HepG2 (cell line): ENCODE measurements around the gene CMIP. TPM values are rescaled to one million over a fixed set of nuclear protein-coding genes. Genes with fewer than 3 reads are reported as not detected.

Experiments
- ATAC-seq: fragments of 200-7000 bp; cut with Tn5 transposase; 3 replicates; pipeline ENCODE4 v1.9.1; 2020; ENCODE audit warnings: mild to moderate bottlenecking, moderate library complexity
- BruUV-seq: library from RNA; stranded (reverse); fragments of 400-500 nt; replicated peaks from 2 replicates; lab custom pipeline; 2021; lab: Mats Ljungman, UMichigan
- CTCF ChIA-PET: fragments of 300-600 bp; formaldehyde crosslinking; extraction: SDS; loops from one replicate; lab custom pipeline; 2021; ENCODE audit warnings: low total read pairs, inconsistent platforms, low intra/inter-chr PET ratio; lab: Yijun Ruan, JAX
- POLR2A ChIA-PET: fragments of 350-600 bp; sonication (Branson Sonifier 250); formaldehyde crosslinking; loops from one replicate; lab custom pipeline; 2020; ENCODE audit warnings: antibody characterized with exemption, inconsistent platforms; lab: Yijun Ruan, JAX
- DNase-seq: peaks from one replicate; pipeline ENCODE4 v3.0.0-alpha.2; 2015; ENCODE audit warnings: low spot score
- FAIRE-seq: peaks from 3 replicates; lab custom pipeline; 2011; peaks lifted over from hg19 to GRCh38; lab: Jason Lieb, UNC
- H2AFZ ChIP-seq: one replicate; pipeline ENCODE4 v1.6.1; 2011; ENCODE audit warnings: low read length, inconsistent platforms
- H3K27ac ChIP-seq: fragments of 300-600 bp; 3 replicates; pipeline ENCODE4 v1.8.0; 2011; ENCODE audit warnings: mixed run types, mild to moderate bottlenecking, mixed read lengths, low read length, inconsistent platforms; ENCODE audit not compliant: insufficient read depth; ENCODE audit errors: extremely low read length
- H3K27me3 ChIP-seq, 2 experiments: fragments of 200-600 bp in 1 of 2; 2 replicates in 1 of 2; 3 replicates in 1 of 2; pipeline versions ENCODE4 v1.6.0 to v1.8.0; 2011; ENCODE audit warnings: low read length in 2 of 2, mild to moderate bottlenecking in 2 of 2, moderate library complexity in 2 of 2, inconsistent platforms in 1 of 2; ENCODE audit not compliant: insufficient read depth in 2 of 2, control insufficient read depth in 1 of 2
- H3K36me3 ChIP-seq, 2 experiments: fragments of 200-600 bp in 1 of 2; replicated peaks in 1 of 2; 2 replicates in 1 of 2; 3 replicates in 1 of 2; pipeline versions ENCODE4 v1.5.1 to v1.8.0; 2011; ENCODE audit warnings: low read length in 2 of 2, inconsistent platforms in 1 of 2; ENCODE audit not compliant: insufficient read depth in 2 of 2, control insufficient read depth in 1 of 2
- H3K4me1 ChIP-seq: 2 replicates; pipeline ENCODE4 v1.5.1; 2012; ENCODE audit warnings: low read length, inconsistent platforms; ENCODE audit not compliant: insufficient read depth
- H3K4me2 ChIP-seq: 2 replicates; pipeline ENCODE4 v1.6.0; 2011; ENCODE audit warnings: low read depth, low read length, inconsistent platforms
- H3K4me3 ChIP-seq, 3 experiments: fragments of 200-600 bp in 1 of 3; sonication (generic), shearing (Covaris generic) in 1 of 3; replicated peaks in 1 of 3; 2 replicates each; pipeline ENCODE4 v1.5.1; 2011 to 2016; ENCODE audit warnings: low read length in 3 of 3, inconsistent platforms in 2 of 3, low read depth in 2 of 3, mild to moderate bottlenecking in 2 of 3, control low read depth in 1 of 3, mixed read lengths in 1 of 3; ENCODE audit not compliant: insufficient read depth in 1 of 3
- H3K79me2 ChIP-seq: one replicate; pipeline ENCODE4 v1.6.1; 2011; ENCODE audit warnings: low read length, inconsistent platforms; ENCODE audit not compliant: insufficient read depth
- H3K9ac ChIP-seq: 2 replicates; pipeline ENCODE4 v1.6.0; 2011; ENCODE audit warnings: mild to moderate bottlenecking, low read depth, low read length, inconsistent platforms; ENCODE audit not compliant: insufficient read depth
- H3K9me3 ChIP-seq: 2 replicates; pipeline ENCODE4 v1.5.1; 2012; ENCODE audit warnings: mild to moderate bottlenecking, low read length
- H4K20me1 ChIP-seq: 2 replicates; pipeline ENCODE4 v1.6.0; 2011; ENCODE audit warnings: inconsistent platforms, mild to moderate bottlenecking, low read length, moderate library complexity; ENCODE audit not compliant: insufficient read depth
- AGO2 ChIP-seq: fragments of 200-400 bp; formaldehyde crosslinking; optimal IDR thresholded peaks from 2 replicates; pipeline ENCODE3; 2017; ENCODE audit warnings: mild to moderate bottlenecking, low read depth, low read length, moderate library complexity
- ARNTL ChIP-seq: sonication (generic); formaldehyde crosslinking; IDR thresholded peaks from 2 replicates; pipeline ENCODE4 v1.4.0; 2020; ENCODE audit warnings: mild to moderate bottlenecking, missing genetic modification reagents
- ATF7-NPFF ChIP-seq: sonication (generic); formaldehyde crosslinking; IDR thresholded peaks from 2 replicates; pipeline ENCODE4 v1.8.1; 2023; ENCODE audit warnings: mild to moderate bottlenecking, low read depth, missing genetic modification reagents, moderate library complexity
- HMGA1 ChIP-seq: sonication (generic); formaldehyde crosslinking; conservative IDR thresholded peaks from 2 replicates; pipeline ENCODE4 v1.4.0; 2020; ENCODE audit warnings: missing genetic modification reagents
- IRF9 ChIP-seq: sonication (generic); formaldehyde crosslinking; IDR thresholded peaks from 2 replicates; pipeline ENCODE4 v1.8.0; 2022; ENCODE audit warnings: missing genetic modification reagents, mild to moderate bottlenecking, borderline replicate concordance
- RAD21 ChIP-seq: fragments of 450-650 bp; formaldehyde crosslinking; IDR thresholded peaks from 2 replicates; pipeline ENCODE4 v1.5.0; 2020; ENCODE audit warnings: mild to moderate bottlenecking
- SALL1 ChIP-seq: sonication (generic); formaldehyde crosslinking; IDR thresholded peaks from 2 replicates; pipeline ENCODE4 v1.8.0; 2022; ENCODE audit warnings: mild to moderate bottlenecking, missing genetic modification reagents
- TAF1 ChIP-seq: sonication (generic); formaldehyde crosslinking; IDR thresholded peaks from 2 replicates; pipeline ENCODE4 v1.4.0; 2020; ENCODE audit warnings: missing genetic modification reagents
- ZBTB7A ChIP-seq: sonication (generic); formaldehyde crosslinking; IDR thresholded peaks from 2 replicates; pipeline ENCODE4 v1.8.0; 2022; ENCODE audit warnings: mild to moderate bottlenecking, missing genetic modification reagents
- ZEB1 ChIP-seq: IDR thresholded peaks from 2 replicates; pipeline ENCODE4 v1.6.1; 2012; ENCODE audit warnings: mild to moderate bottlenecking, low read depth, inconsistent platforms; ENCODE audit not compliant: insufficient replicate concordance
- ZNF556 ChIP-seq: sonication (generic); formaldehyde crosslinking; IDR thresholded peaks from 2 replicates; pipeline ENCODE4 v1.4.0; 2020; ENCODE audit warnings: mild to moderate bottlenecking, missing genetic modification reagents, borderline replicate concordance
- ZNF580 ChIP-seq: IDR thresholded peaks from 2 replicates; pipeline ENCODE4 v1.6.1; 2016; ENCODE audit warnings: low read depth, borderline replicate concordance
- ZNF770 ChIP-seq: sonication (generic); formaldehyde crosslinking; IDR thresholded peaks from 2 replicates; pipeline ENCODE4 v1.5.0; 2020; ENCODE audit warnings: mild to moderate bottlenecking, missing genetic modification reagents
- WGBS: methylation state at CpG from one replicate; pipeline ENCODE4 v1.1.6; 2017; ENCODE audit warnings: low lambda C conversion rate; 5-methylcytosine and 5-hydroxymethylcytosine counted together
- in situ Hi-C: cut with HindIII; loops from 2 replicates; pipeline ENCODE4 v1.10.0; 2017; ENCODE audit warnings: low pct_unique_long_range_greater_than_20kb; ENCODE audit not compliant: extremely low pct_ligation_motif_present
- intact Hi-C: fragments of 100-400 bp; cut with micrococcal nuclease; formaldehyde crosslinking; loops from one replicate; pipeline ENCODE4 v1.10.0; 2022; ENCODE audit not compliant: unreplicated experiment
- polyA plus RNA-seq, 8 experiments: library from polyadenylated mRNA; depleted of rRNA in 3 of 8; stranded (reverse) in 7 of 8; unstranded in 1 of 8; fragments of >200 nt; fragmentation: Illumina TruSeq in 4 of 8; extraction: Trizol in 4 of 8; gene quantifications; 2 replicates each; pipeline versions ENCODE4 v1.2.1 to v1.2.3, GENCODE V29; 2011 to 2016; ENCODE audit warnings: low read depth in 4 of 8, missing spikeins in 1 of 8, mixed read lengths in 1 of 8; ENCODE audit not compliant: insufficient read depth in 1 of 8
- total RNA-seq, 5 experiments: library from RNA; depleted of rRNA; stranded (reverse); fragments of >200 nt; fragmentation: Illumina TruSeq; extraction: Trizol; gene quantifications; 2 replicates each; pipeline ENCODE4 v1.2.3, GENCODE V29; 2016; ENCODE audit warnings: low read depth in 1 of 5

The CMIP gene
- total and polyA plus RNA-seq, 2 of the 13 experiments (the other 11 are each of a cell fraction or from before 2014, with no cell fraction given), result 10.9 to 18.1 TPM

- Histone ChIP-seq H3K27me3 (no peaks in the 10 kb centered on the region), H3K36me3 (peaks cover 6 to 25% of the 10 kb centered on the region in 2 experiments; a peak in 4 of 5 replicates), H3K79me2 (peaks cover 32% of the 10 kb centered on the region), H3K27ac (peak overlapping the region; percentile 27), H3K4me3 (no peak overlapping the region), H2AFZ (no peak overlapping the region), H3K4me2 (peak overlapping the region; percentile 4; the same call in 1 of the 2 replicates), H3K9me3 (no peaks in the 10 kb centered on the region), H4K20me1 (peaks cover 76% of the 10 kb centered on the region), H3K4me1 (peaks cover 64% of the 10 kb centered on the region), H3K9ac (no peak overlapping the region)
- FAIRE-seq (no peak), ATAC-seq (peak; percentile 79), DNase-seq (peak; percentile 16)
- in situ Hi-C loops, result no loop called here
- no peak for TF ChIP-seq TAF1
- TF ChIP-seq HMGA1 (CRISPR knock-in tag), result no peak
- no peak for TF ChIP-seq SALL1 (CRISPR knock-in tag)
- TF ChIP-seq IRF9 (CRISPR knock-in tag), result 0 out of 2 replicates have a peak, but pooled peaks have one; percentile 34
- peak; percentile 33 for TF ChIP-seq AGO2
- TF ChIP-seq ZBTB7A (CRISPR knock-in tag), result no peak
- 0 out of 2 replicates have a peak, but pooled peaks have one; percentile 8 for TF ChIP-seq ZNF556 (CRISPR knock-in tag)
- TF ChIP-seq ATF7-NPFF (CRISPR knock-in tag), result no peak
- no peak for TF ChIP-seq RAD21
- no peak for TF ChIP-seq ZNF770 (CRISPR knock-in tag)
- TF ChIP-seq ARNTL (CRISPR knock-in tag), result no peak
- TF ChIP-seq ZNF580 (CRISPR knock-in tag), result 0 out of 2 replicates have a peak, but pooled peaks have one; percentile 12
- TF ChIP-seq ZEB1, result peak; percentile 22
- BruUV-seq, result no TSS peak
- intact Hi-C loops, result no loop called here
- POLR2A ChIA-PET, result no interaction called here
- 75% methylated on average over 11 of the region's 11 CpGs for WGBS
- CTCF ChIA-PET, result no interaction called here
These were observed 188.6 kb downstream of the CMIP start for GRCh38 chr16:81633147-81633619.
